OCI-M2 (cell line): ENCODE data around the gene RPP38.

ENCODE experiments used
- DNase-seq: peaks from one replicate; lab custom pipeline; 2025; ENCODE audit not compliant: unreplicated experiment; lab: John Stamatoyannopoulos, UW

RPP38 gene

DNA sequence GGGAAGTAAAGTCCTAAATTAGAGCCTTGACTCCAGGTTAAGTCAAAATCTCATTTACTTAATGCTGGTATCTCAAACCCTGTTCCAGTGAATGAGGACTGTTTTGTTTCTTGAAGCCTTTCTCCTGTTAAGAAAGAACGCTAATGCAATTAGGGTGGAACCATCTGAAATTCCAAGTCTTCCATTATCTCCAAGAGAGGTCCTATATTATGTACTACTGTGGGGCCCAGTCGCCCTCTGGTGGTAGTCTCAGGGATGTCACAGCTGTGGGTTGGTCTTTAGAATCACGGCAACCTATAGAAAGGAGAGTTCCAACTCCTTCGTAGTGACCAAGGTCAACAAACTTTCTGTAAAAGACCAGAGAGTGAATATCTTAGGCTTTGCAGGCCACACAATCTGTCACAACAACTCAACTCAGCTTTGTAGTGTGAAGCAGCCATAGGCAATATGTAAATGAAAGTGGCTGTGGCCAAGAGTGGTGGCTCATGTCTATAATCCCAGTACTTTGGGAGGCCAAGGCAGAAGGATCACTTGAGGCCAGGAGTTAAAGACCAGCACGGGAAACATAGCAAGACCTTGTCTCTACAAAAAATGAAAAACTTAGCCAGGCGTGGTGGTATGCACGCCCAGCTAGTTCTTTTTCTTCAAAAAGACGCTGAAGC is 9.3 kb downstream of the RPP38 start:
- DNase-seq, result peak; percentile 15

DNA sequence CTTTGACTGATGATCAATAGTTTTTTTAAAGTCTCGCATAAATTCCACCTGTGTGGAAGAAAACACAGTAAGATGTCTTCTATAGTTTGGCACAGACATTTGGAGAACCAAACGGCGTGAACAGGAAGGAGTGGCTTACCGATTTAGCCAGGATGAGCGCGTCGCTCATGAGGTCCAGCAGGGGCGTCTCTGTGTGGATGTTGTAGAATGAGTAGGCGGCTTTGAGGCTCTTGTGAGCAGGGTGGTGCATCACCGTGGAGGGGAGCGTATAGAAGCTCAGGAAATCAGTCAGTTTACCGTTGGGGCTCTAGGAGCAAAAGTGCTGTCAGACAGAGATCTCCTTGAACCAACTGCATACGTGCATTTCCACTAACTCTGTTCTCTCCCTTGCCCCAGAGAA is 15.5 kb downstream of the RPP38 start:
- DNase-seq, result no peak

DNA sequence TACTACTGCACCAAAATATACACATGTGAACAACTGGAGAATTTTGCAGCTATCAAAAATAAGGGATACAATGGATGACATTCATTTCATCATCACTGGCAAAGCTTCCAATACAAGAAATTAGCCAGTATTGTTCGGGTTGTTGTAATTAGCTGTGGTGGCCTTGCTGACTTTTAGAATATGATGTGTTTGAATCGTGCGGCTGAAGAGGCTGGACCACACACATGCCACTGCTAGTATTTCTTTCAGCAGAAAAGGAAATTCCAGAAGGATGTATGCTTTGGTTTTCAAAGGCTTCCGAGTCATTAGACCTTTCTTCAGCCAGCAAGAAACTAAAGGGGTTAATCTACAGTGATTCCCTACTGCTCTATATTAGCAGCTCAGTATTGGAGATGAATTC is 16.6 kb downstream of the RPP38 start:
- no peak for DNase-seq

DNA sequence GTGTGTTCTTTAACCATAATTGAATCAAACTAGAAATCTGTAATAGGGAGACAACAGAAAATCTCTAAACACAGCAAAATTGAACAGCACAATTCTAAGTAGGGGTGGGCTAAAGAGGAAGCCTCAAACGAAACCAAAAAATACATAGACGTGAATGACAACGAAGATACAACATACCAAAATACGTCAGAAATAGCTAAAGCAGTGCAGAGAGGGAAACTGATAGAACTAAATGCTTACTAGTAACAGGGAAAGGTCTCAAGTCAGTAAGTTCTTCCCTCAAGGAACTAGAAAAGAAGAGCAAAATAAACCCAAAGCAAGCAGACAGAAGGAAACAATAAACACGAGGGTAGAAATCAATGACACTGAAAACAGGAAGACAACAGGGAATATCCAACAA is 19.1 kb downstream of the RPP38 start:
- no peak for DNase-seq

DNA sequence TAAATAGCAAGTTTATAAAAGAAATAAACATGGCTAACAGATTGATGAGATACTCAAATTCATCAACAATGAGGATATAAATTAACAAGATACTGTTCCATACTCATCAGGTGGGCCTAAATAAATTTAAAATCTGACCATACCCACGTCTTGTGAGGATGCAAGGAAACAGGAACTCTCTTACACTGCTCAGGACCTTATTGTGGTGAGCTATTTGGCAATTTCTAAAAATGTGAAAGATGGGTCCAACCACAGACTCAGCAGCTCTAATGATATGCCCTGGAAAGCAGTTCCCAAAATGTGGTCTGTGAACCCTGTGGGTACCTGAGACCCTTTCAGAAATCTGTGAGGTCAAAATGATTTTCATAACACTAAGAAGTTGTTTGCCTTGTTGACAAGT is 21.5 kb downstream of the RPP38 start:
- DNase-seq, result no peak

DNA sequence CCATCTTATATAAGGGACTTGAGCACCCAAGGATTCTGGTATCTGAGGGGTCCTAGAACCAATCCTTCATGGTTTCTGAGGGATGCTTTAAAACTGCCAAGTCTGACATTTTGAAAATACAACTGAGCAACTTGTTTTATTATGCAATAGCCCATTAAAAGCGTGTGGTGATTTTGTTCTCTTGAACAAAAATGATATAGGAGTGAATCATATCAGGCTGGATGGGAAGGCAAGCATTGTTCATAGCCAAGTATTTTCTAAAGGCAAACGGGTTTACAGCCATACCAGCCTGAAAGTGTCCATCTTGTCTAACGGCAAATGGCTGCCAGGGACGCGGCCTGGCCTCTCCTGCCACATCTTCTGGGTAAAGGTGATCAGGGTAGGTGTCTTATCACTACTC is 23.4 kb downstream of the RPP38 start:
- DNase-seq, result no peak

DNA sequence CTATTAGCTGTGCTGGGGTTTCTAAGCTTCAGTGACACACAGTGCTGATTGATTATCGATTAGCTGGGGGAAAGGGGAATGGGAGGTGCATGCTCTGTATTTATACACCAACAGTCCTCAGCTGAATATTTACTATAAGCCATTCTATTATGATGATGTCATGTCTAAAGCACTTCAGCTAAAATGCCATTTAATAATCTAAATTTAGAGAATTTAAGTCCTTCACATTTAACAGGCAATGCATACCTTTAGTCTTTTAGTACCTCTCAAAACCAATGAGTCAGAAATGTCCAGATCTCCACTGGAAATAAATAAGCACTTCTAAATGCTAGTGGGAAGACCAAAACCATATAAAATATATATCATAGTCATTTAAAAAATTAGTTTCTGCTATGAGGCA is 24.6 kb downstream of the RPP38 start:
- no peak for DNase-seq

DNA sequence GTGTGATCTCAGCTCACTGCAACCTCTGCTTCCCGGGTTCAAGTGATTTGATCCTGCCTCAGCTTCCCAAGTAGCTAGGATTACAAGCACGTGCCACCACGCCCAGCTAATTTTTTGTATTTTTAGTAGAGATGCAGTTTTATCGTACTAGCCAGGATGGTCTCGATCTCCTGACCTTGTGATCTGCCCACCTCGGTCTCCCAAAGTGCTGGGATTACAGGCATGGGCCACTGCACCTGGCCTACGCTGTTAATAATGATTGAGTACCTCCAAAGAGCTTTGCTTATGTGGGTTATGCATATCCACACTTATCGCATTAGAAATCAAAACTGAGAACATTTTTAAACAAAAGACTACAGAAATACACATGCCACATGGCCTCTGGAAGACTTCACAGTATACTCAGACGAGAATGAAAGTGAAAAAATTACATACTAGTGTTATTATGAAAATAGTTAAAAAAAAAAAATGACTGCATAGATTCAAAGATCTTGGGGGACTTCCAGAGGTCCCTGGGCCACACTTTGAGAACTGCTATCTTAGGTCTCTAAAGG is 25.4 kb downstream of the RPP38 start:
- no peak for DNase-seq

DNA sequence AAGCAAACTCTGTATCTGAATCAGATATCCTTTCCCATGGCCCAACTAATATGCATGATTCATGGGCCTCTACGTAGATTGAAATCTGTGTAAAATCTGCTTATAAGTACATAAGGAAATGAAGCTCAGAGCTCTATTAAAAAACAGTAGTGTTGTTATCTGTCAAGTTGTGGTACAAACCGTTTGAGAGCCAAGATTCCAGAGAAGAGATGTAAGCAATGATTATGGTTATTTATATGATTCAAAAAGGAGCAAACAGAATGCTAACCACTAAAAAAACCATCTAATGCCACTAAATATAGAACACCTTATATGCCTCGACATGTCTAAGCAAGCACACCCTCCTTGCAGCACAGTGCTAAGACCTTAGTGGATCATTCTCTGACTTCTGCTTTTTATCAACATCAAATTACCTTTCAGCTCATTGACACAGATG is 26.6 kb downstream of the RPP38 start:
- DNase-seq, result no peak

DNA sequence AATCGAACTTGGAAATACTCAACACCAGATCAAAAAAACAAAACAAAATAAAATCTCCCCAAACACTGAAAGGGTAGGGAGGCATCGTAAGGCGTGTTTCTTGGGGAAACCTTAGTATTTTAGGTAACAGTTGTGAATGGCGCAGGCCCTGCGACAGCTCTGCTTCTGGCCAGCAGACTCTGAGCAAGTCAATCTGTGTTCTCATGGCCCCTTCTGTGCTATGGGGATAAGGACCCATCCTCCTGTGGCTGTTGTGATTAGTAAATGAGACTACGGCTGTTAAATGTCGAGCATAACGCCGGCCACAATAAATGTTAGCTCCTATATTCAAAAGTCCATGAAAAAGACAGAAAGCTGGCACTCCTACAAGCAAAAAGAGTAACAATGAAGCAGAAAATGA is 27.0 kb downstream of the RPP38 start:
- no peak for DNase-seq

DNA sequence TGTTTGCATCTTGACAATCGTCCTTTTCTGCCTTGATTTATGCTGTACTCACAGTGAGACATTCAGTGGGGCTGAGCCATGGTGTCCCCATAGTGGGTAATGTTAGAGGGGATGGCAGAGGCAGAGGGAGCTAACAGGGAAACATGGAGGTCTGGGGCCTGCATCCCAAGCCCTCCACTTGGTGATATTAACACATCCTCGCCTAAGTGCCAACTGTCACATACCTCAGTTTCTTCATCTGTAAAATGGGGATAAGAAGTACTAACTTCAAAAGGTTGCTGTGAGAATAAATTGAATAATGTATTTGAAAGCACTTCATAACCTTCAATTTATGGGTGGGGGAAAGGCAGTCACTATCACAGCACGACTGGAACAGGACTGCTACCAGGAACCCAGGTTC is 27.8 kb downstream of the RPP38 start:
- DNase-seq, result no peak

DNA sequence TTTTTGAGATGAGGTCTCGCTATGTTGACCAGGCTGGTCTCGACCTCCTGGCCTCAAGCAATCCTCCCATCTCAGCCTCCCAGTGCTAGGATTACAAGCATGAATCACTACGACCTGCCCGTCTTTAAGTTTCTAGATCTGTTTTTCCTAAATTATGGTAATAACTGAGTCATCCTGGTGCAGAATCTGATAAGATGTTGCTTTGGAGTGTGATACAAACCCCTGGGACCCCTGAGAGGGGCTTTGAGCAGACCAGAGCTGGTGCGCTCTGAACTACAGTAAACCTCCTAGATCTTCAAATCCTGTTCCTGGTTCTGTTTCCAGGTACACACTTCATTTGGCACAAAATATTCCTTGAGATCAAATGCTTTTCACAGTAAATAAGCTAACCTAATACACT is 34.2 kb downstream of the RPP38 start:
- DNase-seq, result no peak

DNA sequence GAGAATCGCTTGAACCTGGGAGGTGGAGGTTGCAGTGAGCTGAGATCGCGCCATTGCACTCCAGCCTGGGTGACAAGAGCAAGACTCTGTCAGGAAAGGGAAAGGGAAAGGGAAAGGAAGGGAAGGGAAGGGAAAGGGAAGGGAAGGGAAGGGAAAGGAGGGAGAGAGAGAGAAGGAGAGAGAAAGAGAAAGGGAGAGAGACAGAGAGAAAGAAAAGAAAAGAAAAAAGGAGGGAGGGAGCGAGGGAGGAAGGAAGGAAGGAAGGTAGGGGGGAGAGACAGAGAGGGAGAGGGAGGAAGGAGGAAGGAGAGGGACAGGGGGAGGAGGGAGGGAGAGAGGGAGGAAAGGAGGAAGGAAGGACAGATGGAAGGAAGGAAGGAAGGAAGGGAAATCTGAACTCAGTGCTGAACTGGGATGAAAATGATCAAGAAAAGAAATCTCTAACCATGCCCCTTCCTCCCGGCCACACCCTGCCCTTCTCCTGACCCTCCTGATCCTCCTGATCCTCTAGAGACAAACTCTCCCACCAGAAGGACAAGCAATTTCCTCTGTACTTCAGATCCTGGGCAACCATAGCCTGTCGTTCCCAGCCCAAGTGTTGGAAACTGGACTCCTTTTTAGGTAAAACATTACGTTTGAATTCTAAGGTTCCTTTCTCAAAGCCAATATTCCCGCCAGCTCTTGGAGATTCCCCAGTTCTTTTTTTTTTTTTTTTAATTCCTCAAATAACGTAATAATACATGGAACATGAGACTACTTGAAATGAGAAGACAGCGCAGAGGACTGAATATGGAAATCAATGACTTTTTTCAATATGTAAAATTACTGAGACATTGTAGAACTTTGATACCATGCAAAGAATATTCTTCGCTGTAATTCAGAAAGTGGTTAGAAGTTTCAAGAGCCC is 39.2 kb downstream of the RPP38 start:
- DNase-seq, result no peak

DNA sequence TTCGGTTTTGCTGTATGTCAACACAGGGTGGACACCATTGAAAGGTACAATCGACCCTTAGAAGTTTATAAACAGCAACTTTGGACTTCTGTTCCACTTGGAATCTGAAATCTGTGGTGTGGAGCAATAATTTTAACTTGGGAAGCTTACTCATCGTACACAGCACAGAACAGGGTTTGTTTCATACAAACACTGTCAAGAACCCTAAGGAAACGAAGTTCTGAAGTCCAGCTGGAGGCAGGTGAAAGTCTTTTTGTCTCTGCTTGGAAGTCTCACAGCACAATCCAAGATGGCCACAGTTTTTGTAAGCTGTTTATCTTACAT is 39.8 kb downstream of the RPP38 start:
- no peak for DNase-seq

DNA sequence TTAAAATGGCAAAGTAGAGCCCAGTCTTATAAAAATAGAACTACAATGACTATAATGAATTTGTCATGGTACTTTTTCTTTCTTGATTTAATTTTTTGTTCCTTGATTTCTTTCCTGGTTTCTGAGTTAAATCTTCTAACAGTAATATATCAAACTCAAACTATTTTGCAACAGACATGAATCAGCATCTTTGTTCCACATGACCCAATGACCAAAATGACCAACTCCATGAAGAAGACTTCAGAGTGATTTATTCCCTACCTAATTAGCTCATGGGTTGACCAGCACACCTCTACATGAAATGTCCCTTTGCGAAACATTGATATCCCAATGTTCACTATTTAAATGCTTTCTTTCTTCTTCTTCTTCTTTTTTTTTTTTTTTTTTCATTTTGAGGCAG is 40.5 kb downstream of the RPP38 start:
- no peak for DNase-seq

DNA sequence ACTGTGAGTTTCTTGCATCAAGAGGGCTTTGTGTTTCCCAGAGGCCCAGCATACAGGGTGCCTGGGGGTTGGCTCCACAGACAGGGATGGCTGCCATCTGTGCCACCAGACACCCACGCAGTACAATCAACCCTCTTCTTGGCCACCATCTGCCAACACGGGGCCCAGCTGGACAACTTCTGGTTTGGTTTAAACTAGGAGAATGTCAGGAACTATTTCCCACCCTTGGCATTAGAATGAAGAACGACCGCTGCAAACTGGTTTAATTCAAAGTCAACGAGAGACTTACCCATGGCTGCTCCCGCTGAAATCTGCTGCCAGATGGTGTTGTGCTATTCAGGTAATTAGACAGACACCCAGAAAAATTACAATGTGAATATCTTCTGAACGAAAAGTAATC is 43.5 kb downstream of the RPP38 start:
- no peak for DNase-seq

DNA sequence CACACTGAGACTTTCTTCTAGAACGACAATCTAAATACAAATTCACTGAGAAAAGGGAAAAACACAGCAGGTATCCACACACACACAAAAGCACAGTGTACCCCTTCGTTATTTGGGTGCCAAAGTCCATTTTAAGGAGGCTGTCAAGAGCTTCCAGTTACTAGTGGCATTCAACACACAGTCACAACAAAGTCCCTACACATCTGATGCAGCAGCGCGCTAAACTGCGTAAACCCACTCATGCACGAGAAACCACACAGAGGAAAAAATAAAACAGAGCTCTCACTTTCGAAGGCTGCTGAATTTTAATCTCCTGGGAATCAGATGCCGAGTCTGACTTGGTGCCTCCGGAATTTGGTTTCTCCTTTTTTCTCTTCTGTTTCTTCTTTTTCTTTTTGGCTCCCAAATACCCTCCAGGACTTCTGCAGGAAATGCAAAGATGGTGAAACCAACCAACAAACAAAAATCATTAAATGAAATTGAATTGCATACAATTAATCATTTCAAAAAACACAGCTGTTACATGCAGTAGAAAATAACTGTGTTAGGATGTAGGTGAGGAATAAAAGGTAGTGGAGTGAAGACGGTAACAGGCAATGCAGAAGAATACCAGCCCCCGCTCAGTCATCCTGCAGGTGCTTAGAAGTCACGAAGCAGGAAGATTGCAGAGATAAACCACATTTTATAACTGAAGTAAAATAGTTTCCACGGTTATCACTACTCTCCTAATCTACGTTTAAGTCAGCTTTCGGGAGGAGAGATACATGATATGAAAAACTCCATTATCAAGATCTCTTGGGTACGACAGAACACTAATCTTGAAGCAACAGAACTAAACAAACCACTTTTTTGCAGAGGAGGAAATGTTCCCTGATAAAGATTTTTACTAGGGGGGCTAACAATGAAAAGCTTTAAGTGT is 44.2 kb downstream of the RPP38 start:
- no peak for DNase-seq

DNA sequence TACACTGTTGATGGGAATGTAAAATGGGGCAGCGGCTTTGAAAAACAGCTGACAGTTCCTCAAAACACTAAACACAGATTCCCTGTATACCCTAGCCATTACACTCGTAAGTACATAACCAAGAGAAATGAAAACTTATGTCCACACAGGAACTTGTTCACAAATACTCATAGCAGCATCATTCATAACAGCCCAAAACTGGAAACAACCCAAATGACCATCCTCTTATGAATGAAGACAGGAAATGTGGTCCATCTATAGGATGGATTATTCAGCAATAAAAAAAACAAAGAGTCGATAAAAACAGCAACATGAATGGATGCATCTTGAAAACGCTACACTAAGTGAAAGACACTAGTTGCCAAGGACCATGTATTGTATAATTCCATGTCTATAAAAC is 47.6 kb downstream of the RPP38 start:
- no peak for DNase-seq

DNA sequence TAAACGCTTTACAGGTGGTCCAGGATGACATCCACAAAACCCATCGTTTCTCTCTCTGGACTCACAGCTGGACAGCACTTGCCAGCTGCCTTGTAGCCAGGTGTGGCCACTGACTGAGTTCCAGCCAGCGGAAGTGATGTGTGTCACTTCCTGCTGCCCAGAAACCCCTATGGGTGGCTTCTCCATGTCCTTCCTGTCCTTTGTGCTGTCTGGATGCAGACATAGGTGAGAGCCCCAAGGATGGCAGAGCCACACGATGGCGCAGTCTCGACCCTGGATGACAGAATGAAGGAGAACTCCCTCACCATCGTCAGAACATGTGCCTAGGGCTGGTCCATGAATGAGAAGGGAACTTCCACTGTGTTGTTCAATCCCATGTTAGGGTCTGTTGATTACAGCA is 49.2 kb downstream of the RPP38 start:
- DNase-seq, result no peak

DNA sequence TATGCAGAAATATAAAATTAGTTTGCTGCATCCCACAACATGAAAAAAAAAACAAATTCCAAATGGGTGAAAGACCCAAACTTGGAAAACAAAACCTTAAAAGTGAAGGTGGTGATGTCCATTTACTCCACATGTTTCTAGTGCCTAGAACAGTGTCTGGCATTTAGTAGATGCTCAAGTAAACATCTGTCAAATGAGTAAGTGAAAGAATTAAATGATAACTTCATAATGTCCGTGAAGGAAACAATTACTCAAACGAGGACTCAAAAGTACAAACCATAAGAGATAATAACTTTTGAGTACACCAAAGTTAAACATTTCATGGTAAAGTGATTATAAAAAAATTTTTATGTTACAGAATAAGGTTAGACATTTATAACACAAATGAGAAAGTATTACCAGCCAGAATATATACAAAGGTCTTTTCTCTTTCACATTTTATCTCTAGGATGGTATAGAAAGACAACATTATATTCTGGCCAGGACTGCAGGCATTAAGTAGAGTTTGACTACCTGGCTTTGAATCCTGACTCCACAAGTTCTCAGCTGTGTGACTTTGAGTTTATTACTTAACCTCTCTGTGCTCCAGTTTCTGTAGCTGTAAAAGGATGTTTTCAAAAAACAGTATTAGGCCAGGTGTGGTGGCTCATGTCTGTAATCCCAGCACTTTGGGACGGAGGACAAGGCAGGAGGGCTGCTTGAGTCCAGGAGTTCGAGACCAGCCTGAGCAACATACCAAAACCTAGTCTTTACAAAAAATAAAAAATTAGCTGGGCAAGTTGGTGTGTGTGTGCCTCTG is 50.6 kb downstream of the RPP38 start:
- no peak for DNase-seq
